Loucy (cell line): ENCODE measurements around the gene FAM193B.

Source experiments
- H2AFZ ChIP-seq: fragments of 200-600 bp; sonication (generic); 2 replicates; pipeline ENCODE4 v1.6.0; 2016; ENCODE audit warnings: antibody characterized with exemption, mild to moderate bottlenecking, low read length, moderate library complexity
- H3F3A ChIP-seq: fragments of 200-600 bp; 2 replicates; pipeline ENCODE4 v1.6.0; 2016; ENCODE audit warnings: antibody characterized with exemption, low read depth, mild to moderate bottlenecking
- H3K27me3 ChIP-seq: fragments of 200-600 bp; sonication (generic); 2 replicates; pipeline ENCODE4 v1.6.1; 2014; ENCODE audit warnings: low read length, mild to moderate bottlenecking; ENCODE audit not compliant: insufficient read depth, poor library complexity, severe bottlenecking
- H3K36me3 ChIP-seq: fragments of 200-600 bp; sonication (generic); 2 replicates; pipeline ENCODE4 v1.6.1; 2016; ENCODE audit warnings: low read length; ENCODE audit not compliant: insufficient read depth
- H3K4me1 ChIP-seq: fragments of 200-600 bp; sonication (generic); 2 replicates; pipeline ENCODE4 v1.5.1; 2014; ENCODE audit warnings: low read length, mild to moderate bottlenecking; ENCODE audit not compliant: insufficient read depth, poor library complexity, severe bottlenecking
- H3K4me2 ChIP-seq: fragments of 200-600 bp; sonication (generic); 2 replicates; pipeline ENCODE4 v1.6.0; 2014; ENCODE audit warnings: antibody characterized with exemption, low read length, low read depth, mild to moderate bottlenecking; ENCODE audit not compliant: poor library complexity, severe bottlenecking
- H3K4me3 ChIP-seq: fragments of 200-600 bp; sonication (generic); 2 replicates; pipeline ENCODE4 v1.5.1; 2014; ENCODE audit warnings: low read length, mild to moderate bottlenecking, mixed read lengths; ENCODE audit not compliant: poor library complexity, severe bottlenecking
- H3K79me2 ChIP-seq: fragments of 200-600 bp; sonication (generic); 2 replicates; pipeline ENCODE4 v1.6.1; 2014; ENCODE audit warnings: low read length; ENCODE audit not compliant: insufficient read depth
- H3K9ac ChIP-seq: fragments of 200-600 bp; sonication (generic); 2 replicates; pipeline ENCODE4 v1.6.0; 2014; ENCODE audit warnings: mild to moderate bottlenecking, low read depth, low read length, moderate library complexity; ENCODE audit not compliant: poor library complexity, severe bottlenecking
- H3K9me2 ChIP-seq: fragments of 200-600 bp; sonication (generic); replicated peaks from 2 replicates; pipeline ENCODE4 v1.6.1; 2016; ENCODE audit warnings: low read depth, low read length, mixed read lengths
- H3K9me3 ChIP-seq: fragments of 200-600 bp; sonication (generic); 2 replicates; pipeline ENCODE4 v1.6.1; 2014; ENCODE audit warnings: mild to moderate bottlenecking, antibody characterized with exemption, low read length, low read depth; ENCODE audit not compliant: insufficient read depth
- H4K20me1 ChIP-seq: fragments of 200-600 bp; sonication (generic); 2 replicates; pipeline ENCODE4 v1.6.0; 2014; ENCODE audit warnings: antibody characterized with exemption, low read length, mild to moderate bottlenecking; ENCODE audit not compliant: insufficient read depth, poor library complexity, severe bottlenecking
- CTCF ChIP-seq: fragments of 200-600 bp; sonication (generic); conservative IDR thresholded peaks from 2 replicates; pipeline ENCODE4 v1.5.1; 2014; ENCODE audit warnings: mild to moderate bottlenecking, antibody characterized with exemption, low read length
- EZH2phosphoT487 ChIP-seq: fragments of 200-600 bp; IDR thresholded peaks from 2 replicates; pipeline ENCODE4 v1.6.1; 2018; ENCODE audit warnings: antibody characterized with exemption, mild to moderate bottlenecking, moderate library complexity, borderline replicate concordance

The FAM193B gene

GRCh38 chr5:177513500-177513899, 40.9 kb downstream of the FAM193B start:
- Histone ChIP-seq H3K79me2 (peaks cover 41% of the 10 kb centered on the region; the same call in 1 of the 2 replicates), H3K4me2 (peak overlapping the region; percentile 20), H3K27me3 (no peaks in the 10 kb centered on the region), H3F3A (no peaks in the 10 kb centered on the region), H2AFZ (no peak overlapping the region), H3K4me1 (peaks cover 10% of the 10 kb centered on the region), H3K9me3 (no peaks in the 10 kb centered on the region), H3K9ac (no peak overlapping the region), H4K20me1 (peaks cover 11% of the 10 kb centered on the region), H3K9me2 (no peaks in the 10 kb centered on the region), H3K4me3 (no peak overlapping the region), H3K36me3 (no peaks in the 10 kb centered on the region; the same call in 1 of the 2 replicates)
- TF ChIP-seq CTCF (no peak), EZH2phosphoT487 (no peak)

GRCh38 chr5:177512736-177513380, 41.5 kb downstream of the FAM193B start:
- no peaks in the 10 kb centered on the region; the same call in 1 of the 2 replicates for H3K36me3 ChIP-seq
- no peak overlapping the region for H2AFZ ChIP-seq
- H3F3A ChIP-seq: no peaks in the 10 kb centered on the region
- no peaks in the 10 kb centered on the region for H3K9me3 ChIP-seq
- no peaks in the 10 kb centered on the region for H3K27me3 ChIP-seq
- no peak for TF ChIP-seq CTCF
- no peak for TF ChIP-seq EZH2phosphoT487
- no peaks in the 10 kb centered on the region for H3K9me2 ChIP-seq
- H3K4me3 ChIP-seq: no peak overlapping the region
- H4K20me1 ChIP-seq: peaks cover 11% of the 10 kb centered on the region
- H3K9ac ChIP-seq: no peak overlapping the region
- peaks cover 13% of the 10 kb centered on the region for H3K4me1 ChIP-seq
- H3K79me2 ChIP-seq: peaks cover 41% of the 10 kb centered on the region; the same call in 1 of the 2 replicates
- H3K4me2 ChIP-seq: no peak overlapping the region

- Histone ChIP-seq H3K4me3 (no peak overlapping the region), H3K79me2 (peaks cover 41% of the 10 kb centered on the region; the same call in 1 of the 2 replicates), H3K4me1 (peaks cover 13% of the 10 kb centered on the region), H4K20me1 (peaks cover 11% of the 10 kb centered on the region), H3K9me2 (no peaks in the 10 kb centered on the region), H2AFZ (no peak overlapping the region), H3K4me2 (no peak overlapping the region), H3K9me3 (no peaks in the 10 kb centered on the region), H3K9ac (no peak overlapping the region), H3K27me3 (no peaks in the 10 kb centered on the region), H3F3A (no peaks in the 10 kb centered on the region), H3K36me3 (no peaks in the 10 kb centered on the region; the same call in 1 of the 2 replicates)
- TF ChIP-seq CTCF: no peak
- no peak for TF ChIP-seq EZH2phosphoT487
Measured at GRCh38 chr5:177511796-177512675, 42.3 kb downstream of the FAM193B start.
